HFF-Myc (cell line): ENCODE measurements around the gene FUZ.

Source experiments
- DNase-seq: peaks from one replicate; pipeline ENCODE4 v3.0.0-alpha.2; 2011; ENCODE audit warnings: low read depth; ENCODE audit errors: extremely low read depth
- H3K4me3 ChIP-seq: replicated peaks from 2 replicates; pipeline ENCODE4 v1.5.1; 2011; ENCODE audit warnings: low read depth, mild to moderate bottlenecking, control low read depth, low read length
- TF ChIP-seq, protein P1 (sequence below): IDR thresholded peaks from 2 replicates; pipeline ENCODE4 v1.5.1; 2012; ENCODE audit warnings: mild to moderate bottlenecking, low read depth, low read length, control low read depth; ENCODE audit errors: missing control alignments

The FUZ gene

DNA sequence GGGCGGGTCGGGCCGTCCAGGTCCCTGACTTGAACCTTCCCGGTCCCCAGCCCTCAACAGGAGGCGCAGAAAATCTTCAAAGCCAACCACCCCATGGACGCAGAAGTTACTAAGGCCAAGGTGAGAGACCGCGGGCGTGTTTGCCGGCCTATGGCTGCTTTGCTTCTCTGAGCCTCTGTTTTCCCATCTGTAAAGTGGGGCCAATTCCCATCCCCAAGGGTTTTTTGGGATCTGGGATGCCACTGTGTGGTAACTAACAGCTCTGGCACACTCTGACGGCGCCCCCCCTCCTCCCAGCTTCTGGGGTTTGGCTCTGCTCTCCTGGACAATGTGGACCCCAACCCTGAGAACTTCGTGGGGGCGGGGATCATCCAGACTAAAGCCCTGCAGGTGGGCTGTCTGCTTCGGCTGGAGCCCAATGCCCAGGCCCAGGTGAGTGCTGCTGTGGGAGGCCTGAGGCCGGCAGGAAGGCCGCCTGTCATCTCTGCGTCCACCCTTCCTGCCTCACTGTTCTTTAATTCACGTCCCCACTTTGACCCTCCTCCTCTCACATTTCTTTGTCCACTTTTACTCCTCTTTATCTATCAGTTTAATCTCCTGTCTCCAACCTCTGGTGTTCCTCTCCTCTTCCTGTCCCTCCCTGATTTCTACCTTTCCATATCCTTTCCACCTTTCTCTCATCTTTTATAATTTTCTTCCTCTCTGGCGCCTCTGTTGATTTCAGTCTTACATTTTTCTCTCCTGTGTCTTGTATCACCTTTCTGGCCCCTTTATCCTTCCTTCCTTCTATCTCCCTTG lies 7.1 kb downstream of the FUZ start:
- TF ChIP-seq, protein P1, sequence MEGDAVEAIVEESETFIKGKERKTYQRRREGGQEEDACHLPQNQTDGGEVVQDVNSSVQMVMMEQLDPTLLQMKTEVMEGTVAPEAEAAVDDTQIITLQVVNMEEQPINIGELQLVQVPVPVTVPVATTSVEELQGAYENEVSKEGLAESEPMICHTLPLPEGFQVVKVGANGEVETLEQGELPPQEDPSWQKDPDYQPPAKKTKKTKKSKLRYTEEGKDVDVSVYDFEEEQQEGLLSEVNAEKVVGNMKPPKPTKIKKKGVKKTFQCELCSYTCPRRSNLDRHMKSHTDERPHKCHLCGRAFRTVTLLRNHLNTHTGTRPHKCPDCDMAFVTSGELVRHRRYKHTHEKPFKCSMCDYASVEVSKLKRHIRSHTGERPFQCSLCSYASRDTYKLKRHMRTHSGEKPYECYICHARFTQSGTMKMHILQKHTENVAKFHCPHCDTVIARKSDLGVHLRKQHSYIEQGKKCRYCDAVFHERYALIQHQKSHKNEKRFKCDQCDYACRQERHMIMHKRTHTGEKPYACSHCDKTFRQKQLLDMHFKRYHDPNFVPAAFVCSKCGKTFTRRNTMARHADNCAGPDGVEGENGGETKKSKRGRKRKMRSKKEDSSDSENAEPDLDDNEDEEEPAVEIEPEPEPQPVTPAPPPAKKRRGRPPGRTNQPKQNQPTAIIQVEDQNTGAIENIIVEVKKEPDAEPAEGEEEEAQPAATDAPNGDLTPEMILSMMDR: no peak
- H3K4me3 ChIP-seq: no peak overlapping the region
- no peak for DNase-seq

DNA sequence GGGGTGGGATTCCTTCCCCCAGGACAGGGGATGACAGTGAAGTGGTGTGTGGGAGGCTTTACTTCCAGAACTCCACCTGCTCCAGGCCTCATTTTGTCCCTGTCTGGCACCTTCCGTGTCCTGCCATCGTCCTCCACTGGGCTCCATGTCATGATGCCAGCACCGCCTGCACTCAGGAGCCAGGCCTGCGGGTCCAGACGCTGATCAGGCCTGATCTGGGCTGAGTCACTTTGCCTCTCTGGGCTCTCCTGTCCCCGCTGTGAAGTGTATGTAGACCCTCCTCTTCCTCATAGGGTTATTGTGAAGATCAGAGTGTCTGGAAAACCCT lies 9.6 kb downstream of the FUZ start:
- no peak for DNase-seq
- TF ChIP-seq, protein P1: no peak
- no peak overlapping the region for H3K4me3 ChIP-seq

DNA sequence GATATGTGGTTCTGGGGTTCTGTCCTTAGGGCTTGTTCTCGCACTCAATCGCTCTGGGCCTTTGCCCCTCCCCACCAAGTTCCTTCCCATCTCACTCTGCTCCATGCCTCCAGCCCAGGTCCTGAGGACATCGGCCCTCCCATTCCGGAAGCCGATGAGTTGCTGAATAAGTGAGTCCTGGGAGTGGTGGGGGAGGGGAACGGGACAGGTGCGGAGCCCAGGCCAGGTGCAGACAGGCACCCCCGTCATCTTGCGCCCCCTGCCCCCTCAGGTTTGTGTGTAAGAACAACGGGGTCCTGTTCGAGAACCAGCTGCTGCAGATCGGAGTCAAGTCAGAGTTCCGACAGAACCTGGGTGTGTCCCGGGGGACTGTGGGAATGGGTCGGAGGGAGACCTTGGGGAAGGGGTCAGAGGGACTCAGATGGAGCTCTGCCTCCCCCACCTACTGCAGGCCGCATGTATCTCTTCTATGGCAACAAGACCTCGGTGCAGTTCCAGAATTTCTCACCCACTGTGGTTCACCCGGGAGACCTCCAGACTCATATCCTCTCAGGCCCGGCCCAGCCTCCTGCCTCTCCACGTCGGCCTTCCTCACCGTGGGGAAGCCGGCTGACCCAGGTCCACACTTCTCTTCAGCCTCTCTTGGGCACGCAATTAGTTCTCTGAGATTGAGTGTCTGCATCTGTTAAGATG lies 10.1 kb downstream of the FUZ start:
- H3K4me3 ChIP-seq: no peak overlapping the region
- no peak for DNase-seq
- TF ChIP-seq, protein P1: no peak

DNA sequence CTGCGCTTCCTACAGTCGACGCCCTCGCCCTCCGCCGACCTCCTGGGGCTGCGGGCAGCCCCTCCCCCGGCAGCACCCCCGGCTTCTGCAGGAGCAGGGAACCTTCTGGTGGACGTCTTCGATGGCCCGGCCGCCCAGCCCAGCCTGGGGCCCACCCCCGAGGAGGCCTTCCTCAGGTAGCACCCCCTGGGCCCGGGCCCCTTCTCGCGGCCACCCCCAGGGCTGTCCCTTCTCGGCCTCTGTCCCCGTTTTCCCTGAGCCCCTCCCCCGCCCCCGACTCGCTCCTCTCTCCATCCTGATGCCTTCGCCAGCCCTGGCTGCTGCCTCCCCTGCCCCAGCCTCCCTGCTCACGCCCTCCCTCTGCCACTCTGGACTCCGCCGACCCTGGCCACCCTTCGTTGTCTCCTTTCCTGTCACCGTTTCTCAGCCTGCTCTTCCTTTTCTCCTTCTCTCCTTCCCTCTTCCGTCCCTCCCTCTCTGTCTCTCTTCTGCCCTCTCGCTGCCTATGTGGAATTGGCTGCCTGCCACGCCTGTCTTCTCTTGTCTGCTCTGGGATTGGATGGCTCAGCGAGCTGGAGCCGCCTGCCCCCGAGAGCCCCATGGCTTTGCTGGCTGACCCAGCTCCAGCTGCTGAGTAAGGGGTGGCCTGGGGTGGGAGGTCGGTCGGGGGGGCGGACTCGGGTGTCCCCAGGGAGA lies 11.0 kb downstream of the FUZ start:
- DNase-seq: peak; percentile 75
- H3K4me3 ChIP-seq: peak overlapping the region; percentile 5

DNA sequence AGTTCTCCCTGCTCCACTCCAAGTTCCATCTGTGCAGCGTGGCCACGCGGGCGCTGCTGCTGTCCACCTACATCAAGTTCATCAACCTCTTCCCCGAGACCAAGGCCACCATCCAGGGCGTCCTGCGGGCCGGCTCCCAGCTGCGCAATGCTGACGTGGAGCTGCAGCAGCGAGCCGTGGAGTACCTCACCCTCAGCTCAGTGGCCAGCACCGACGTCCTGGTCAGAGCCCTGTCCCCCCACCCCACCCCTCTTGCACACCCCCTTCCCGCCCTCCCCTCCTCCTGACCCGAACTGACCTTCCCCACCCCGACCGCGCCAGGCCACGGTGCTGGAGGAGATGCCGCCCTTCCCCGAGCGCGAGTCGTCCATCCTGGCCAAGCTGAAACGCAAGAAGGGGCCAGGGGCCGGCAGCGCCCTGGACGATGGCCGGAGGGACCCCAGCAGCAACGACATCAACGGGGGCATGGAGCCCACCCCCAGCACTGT lies 11.6 kb downstream of the FUZ start:
- TF ChIP-seq, protein P1: no peak
- no peak for DNase-seq
- peak overlapping the region; percentile 5 for H3K4me3 ChIP-seq

More for the DNA sequence above, 11.0 kb downstream of the FUZ start:
- TF ChIP-seq, protein P1: peak; percentile 14

DNA sequence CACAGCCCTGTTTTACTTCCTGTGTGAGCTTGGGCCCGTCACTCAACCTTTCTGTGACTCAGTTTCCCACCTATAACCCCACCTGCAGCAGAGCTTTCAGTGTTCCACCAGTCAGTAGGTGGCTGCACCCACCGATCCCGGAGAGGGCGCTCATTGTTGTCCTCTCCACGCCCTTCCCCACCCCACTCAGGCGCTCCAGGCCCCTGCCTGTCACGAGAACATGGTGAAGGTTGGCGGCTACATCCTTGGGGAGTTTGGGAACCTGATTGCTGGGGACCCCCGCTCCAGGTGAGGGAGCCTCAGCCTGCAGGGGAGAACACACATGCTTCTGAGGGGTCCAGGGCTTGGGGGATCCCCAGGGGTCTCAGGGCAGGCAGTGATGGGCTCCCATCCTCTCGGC lies 12.3 kb downstream of the FUZ start:
- TF ChIP-seq, protein P1: no peak
- H3K4me3 ChIP-seq: no peak overlapping the region
- no peak for DNase-seq
